Kasumi-1 (cell line): Measurements from ENCODE around the gene UBE2J1.
A peak's percentile ranks its signal among the peaks of the same experiment; 100 is the strongest.
"Not testable (repeated sequence)": the region's sequence is repeated elsewhere in the genome, so short reads cannot be mapped to it uniquely, and the experiment has no call there.

Experiments used
- DNase-seq, 2 experiments: peaks; one replicate each; lab custom pipeline; 2025; lab: John Stamatoyannopoulos, UW

The UBE2J1 gene, protein sequence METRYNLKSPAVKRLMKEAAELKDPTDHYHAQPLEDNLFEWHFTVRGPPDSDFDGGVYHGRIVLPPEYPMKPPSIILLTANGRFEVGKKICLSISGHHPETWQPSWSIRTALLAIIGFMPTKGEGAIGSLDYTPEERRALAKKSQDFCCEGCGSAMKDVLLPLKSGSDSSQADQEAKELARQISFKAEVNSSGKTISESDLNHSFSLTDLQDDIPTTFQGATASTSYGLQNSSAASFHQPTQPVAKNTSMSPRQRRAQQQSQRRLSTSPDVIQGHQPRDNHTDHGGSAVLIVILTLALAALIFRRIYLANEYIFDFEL

GRCh38 chr6:89352278-89353117 is at the start of gene UBE2J1:
Gene UBE2J1 (minus strand): TSS chr6:89352722. CDS start chr6:89352569, 153 bp downstream.
- DNase-seq: peak; percentile 36 to 56

DNA sequence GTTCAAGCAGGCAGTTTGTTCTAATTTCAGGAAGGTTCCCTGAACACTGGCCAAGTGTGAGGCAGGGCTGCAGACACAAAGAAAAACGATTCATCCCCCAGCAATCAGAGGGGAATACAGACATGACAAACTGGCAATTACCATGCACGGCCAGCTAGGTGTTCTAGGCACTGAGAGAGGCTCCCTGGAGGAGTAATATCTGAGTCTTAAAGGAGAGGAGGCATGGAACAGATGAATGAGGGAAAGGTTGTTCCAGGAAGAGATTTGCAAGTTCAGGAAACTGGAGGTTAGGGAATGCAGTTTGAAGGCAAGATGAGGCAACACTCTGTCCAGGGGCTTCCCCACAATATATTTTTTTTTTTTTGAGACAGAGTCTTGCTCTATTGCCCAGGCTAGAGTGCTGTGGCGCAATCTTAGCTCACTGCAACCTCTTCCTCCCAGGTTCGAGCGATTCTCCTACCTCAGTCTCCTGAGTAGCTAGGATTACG is 48.4 kb upstream of the UBE2J1 start:
- peak in 1 of 2 experiments; percentile 11 for DNase-seq

DNA sequence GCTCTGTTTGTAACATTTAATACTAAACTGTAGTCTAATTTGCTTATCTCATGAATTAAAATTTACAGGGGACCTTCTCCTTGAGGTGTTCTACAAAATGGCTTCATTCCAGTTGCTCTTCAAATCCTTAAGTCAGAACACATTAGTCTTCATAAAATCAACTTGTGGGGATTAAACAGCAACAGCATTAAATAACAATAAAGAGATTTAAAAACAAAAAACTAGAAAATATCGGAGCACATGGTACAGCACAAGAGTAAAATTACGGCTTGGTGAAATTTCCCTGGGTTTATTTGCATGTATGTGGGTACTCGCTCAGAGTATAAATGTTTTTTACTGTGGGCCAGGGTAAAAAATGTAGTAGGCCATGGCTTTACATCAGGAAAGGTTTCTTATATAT is 47.5 kb upstream of the UBE2J1 start:
- DNase-seq: no peak

DNA sequence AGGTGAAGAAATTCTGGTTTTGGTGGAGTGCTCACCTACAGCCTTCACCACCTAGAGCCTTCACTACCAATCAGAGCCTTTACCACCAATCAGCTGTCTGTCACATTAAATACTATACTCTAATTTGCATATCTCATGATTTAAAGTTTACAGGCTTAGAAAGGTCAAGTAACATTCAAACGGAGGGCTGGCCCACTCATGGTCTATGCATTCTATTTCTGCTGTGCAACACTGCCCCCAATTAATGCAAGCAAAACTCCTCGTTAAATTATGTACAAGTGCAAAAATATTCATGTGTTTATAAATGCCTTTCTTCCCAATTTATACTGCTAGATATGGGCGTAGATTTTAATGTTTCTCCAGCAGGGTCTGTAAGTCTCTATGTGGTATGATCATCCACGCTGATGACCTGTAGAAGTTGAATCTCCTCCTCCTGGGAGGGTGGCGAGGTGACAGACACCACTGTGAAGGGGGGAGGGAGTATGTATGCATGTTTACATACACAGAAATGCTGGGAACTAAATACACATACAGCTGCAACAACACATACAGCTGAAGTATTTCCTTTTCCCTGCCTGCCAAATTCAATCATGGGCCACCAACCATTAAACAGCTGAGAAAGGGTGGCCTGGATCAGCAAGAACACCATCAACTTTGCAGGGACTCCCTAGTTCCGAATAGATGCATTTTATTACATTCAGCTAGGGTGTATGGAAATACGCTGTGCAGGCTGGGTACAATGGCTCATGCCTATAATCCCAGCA is 46.4 kb upstream of the UBE2J1 start:
- no peak for DNase-seq

DNA sequence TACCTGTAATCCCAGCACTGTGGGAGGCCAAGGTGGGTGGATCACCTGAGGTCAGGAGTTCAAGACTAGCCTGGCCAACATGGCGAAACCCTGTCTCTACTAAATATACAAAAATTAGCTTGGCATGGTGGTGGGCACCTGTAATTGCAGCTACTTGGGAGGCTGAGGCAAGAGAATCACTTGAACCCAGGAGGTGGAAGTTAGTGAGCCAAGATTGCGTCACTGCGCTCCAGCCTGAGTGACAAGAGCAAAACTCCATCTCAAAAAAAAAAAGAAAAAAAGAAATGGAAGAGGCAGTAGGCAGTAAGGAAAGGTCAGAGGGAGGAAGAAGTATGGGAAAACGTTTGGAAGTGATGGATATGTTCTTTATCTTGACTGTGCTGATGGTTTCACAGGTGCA is 45.4 kb upstream of the UBE2J1 start:
- not testable (repeated sequence) for DNase-seq

DNA sequence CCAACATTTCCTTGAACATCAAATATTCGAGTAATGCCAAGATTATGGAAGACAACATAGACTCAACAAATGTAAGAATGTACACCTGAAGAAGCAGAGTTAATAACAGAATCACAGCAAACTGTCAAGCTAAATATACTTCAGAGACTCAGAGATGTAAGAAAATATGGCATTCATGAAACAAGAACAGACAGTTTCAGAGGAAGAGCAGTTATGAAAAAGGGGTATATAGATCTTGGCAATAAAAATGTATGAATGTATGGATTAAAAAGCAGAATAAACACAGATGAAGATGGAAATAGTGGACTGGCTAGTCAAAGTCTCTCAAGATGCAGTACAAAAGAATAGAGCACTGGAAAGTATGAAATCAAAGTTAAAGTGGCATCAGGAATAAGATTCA is 41.1 kb upstream of the UBE2J1 start:
- no peak for DNase-seq

DNA sequence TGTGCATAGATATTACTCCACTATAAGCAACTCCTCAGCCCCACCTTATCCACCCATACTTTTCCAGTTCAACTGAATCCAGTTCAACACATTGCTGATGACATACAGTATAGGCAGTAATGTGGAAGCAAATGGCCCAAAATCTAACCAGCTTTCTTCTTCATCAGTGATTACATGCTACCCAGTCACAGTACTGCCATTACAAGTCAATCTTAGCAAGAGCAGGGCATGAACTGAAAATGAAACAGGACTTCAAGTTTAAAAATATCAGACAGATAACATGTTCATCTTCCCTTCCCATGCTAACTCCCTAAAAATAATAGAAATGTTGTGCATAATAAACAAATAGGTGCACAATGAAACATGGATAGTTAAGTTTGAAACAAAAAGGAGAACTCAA is 40.3 kb upstream of the UBE2J1 start:
- no peak for DNase-seq

GRCh38 chr6:89388846-89389245 is 36.3 kb upstream of the UBE2J1 start:
- no peak for DNase-seq

- DNase-seq: no peak
These were observed 35.1 kb upstream of the UBE2J1 start for GRCh38 chr6:89387516-89388201.

- no peak for DNase-seq
These were observed 34.5 kb upstream of the UBE2J1 start for GRCh38 chr6:89386917-89387491.

DNA sequence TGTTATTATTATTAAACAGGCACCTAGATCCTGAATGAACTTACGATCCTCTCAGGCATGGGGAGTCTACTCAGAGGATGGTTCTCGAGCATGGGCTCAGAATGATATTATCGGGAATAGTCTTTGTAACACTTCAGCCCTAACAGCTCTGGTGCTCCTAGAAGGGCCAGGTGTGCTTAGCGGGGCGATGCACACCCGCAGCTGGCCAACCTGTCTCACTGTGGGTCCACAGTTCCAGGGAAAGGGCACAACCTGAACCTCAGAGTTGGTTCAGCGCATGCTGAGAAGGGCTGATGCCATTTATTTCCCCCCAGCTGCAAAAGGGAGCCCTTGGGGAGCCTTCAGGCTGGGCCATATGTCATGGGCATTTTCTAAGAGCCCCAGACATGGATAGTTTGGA is 33.3 kb upstream of the UBE2J1 start:
- DNase-seq: no peak

DNA sequence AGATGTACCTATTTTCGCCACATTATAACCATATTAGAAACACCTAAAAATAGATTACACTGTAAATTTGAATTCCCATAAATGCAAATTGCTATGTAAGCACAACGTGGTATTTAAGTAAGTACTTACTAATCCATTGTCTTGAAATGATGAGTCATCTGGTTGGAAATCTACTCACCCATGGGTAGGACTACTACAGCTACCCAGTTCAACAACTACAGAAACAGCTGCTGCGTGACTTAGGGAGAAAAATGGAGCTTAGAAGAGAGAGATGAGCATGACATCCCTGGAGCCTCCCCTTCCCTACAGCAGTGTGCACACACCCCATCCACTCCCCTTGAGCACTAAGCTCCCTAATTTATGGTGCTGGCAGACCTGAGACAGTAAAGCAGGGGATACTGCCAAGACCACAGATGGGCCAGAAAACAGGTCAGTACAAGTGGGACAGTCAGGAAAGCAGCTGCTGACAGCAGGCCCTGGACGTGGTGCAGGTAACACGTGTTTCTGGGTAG is 32.7 kb upstream of the UBE2J1 start:
- no peak for DNase-seq

- DNase-seq: no peak
These were observed 28.5 kb upstream of the UBE2J1 start for GRCh38 chr6:89381031-89381430.

GRCh38 chr6:89379281-89379680 is 26.8 kb upstream of the UBE2J1 start:
- DNase-seq: peak; percentile 65 to 85

DNA sequence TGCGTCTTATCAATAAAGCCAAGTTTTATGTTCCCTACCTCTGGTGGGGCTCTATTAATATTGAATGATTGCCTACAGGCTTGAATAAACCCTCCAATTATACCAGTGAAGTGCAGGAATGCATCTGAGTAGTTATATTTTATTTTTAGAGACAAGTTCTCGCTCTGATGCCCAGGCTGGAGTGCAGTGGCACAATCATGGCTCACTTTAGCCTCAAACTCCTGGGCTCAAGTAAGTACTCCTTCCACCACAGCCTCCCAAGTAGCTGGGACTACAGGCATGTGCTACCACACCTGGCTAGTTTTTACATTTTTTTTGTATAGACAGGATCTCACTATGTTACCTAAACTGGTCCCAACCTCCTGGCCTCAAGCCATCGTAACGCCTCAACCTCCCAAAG is 26.1 kb upstream of the UBE2J1 start:
- no peak for DNase-seq

- DNase-seq: peak; percentile 89
These were observed 23.1 kb upstream of the UBE2J1 start for GRCh38 chr6:89375427-89376267.

- DNase-seq: no peak
These were observed 20.0 kb upstream of the UBE2J1 start for GRCh38 chr6:89372506-89372901.

DNA sequence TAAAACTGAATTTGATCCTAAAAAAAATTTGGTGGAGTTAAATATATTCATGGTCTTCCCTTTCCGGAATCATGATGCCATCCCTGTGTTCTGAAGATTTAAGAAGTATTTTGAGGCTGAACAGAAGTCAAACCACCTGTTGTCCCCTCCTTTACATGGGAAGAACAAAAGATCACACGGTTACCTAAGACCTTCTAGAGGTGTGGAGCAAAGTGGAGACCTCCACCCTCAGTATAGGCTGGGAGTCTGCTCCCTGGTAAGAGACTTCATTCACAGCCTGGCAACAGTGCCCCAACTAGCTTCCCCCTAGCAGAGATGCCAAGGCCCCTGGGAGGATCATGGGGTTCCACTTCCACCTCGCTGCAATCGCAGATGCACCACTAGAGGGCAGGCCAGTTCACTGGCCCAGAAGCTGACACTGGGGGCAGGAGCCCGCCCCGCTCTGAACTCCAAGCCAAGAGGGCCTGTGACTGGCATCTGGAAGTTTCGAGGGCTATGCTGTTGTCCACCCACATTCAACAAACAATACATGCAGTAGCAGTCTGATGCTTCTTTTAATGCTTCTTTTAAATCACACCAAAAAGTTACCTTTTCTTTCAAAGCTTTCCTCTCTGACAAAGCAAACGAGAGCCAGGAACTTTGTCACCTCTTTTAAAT is 19.5 kb upstream of the UBE2J1 start:
- DNase-seq: peak; percentile 76 to 80

DNA sequence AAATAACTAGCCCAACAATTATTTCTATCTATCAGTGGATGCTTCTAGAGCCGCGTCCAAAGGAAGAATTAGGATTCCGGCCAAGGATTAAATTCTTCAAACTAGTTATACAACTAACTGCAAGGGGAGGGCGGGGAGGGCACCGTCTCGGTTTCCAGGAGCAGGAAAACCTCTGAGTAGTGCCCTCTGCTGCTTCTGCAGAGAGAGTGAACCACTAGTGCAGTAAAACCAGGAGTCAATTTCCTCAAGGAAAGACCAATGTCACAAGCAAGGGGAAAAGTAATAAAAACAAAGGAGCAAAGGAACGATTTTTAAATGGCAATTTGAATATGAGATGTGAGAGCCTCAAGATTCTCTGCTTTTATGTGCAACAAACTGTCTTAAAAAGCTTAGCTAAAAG is 16.5 kb upstream of the UBE2J1 start:
- peak; percentile 45 to 47 for DNase-seq

GRCh38 chr6:89368107-89368506 is 15.6 kb upstream of the UBE2J1 start:
- DNase-seq: peak; percentile 63 to 65
